HCEC 1CT (cell line): Measurements from ENCODE around the gene TMEM245.

Source experiments
- DNase-seq: peaks from one replicate; pipeline ENCODE4 v3.0.0-alpha.2; 2017

TMEM245 gene

DNA sequence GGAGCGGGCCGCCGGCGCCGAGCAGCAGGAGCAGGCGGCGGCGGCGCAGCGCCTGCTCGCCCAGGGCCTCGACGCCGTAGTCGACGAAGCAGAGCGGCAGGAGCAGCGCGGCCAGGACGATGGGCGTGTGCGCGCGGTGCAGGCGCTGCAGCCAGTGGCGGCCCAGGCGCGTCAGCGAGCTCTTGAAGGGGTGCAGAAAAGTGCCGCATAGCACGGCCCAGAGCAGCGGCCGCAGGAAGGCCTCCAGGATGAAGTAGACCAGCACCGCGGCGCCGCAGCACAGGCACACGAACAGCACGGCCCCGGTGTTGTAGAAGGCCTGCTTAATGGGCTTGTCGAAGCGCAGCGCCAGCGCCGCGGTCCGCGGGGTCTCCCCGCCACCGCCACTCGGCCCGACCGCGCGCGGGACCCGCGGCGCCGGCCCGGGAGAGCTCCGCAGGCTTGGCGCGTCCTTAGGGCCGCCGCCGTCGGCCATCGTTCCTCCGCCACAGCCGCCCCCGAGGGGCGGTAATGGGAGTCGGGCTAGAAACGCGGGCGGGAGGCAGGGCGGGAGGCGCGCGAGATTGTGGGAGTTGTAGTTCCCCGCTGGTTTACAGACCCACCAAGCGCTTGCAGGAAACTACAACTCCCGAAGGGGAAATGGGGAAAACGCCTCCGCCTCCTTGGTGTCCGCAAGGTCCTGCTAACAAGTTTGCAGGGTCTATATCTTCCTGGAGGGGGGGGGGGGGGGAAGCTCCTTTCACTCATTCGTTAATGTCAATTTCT, at the start of gene TMEM245:
Gene TMEM245 (minus strand): TSS at position 509 of the 765 bp plus-strand sequence. CDS start 34 bp downstream, at position 475.
- peak; percentile 99 for DNase-seq

DNA sequence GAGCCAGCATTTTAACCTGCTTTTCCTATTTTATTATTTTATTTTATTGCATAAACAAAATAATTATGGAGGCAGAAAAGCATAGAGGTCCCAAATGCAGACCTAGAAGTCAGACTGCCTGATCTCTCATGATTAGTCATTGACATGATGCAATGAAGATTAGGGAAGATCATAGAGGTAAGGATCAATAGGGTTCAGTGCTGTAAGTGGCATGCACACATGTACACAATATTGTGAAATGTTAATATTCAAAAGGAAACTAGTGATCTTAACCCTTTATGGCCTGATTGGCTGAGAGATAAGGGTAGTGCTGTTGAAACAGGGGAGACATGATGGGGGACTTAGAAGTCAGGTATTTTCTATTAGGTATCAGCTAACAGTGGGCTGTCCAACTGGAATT, 48.4 kb upstream of the TMEM245 start:
- no peak for DNase-seq

DNA sequence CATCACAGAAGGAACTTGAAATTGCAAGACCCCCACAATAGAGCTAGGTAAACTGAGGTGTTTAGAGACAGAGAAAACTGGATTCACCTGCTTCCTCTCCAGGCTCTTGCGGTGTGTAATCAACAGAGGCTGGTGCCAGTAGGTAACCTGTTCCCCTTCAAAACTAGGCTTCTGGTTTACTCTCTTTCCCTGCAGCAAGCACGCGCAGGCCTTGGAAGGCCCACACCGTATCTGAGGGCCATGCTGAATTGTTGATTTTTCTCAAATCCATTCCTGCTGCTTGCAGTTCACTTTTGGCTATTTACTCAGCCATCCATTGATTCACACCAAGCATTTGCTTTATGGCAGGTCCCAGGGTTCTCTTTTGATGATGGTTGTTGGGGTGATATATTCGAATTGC, 48.0 kb upstream of the TMEM245 start:
- DNase-seq, result no peak

DNA sequence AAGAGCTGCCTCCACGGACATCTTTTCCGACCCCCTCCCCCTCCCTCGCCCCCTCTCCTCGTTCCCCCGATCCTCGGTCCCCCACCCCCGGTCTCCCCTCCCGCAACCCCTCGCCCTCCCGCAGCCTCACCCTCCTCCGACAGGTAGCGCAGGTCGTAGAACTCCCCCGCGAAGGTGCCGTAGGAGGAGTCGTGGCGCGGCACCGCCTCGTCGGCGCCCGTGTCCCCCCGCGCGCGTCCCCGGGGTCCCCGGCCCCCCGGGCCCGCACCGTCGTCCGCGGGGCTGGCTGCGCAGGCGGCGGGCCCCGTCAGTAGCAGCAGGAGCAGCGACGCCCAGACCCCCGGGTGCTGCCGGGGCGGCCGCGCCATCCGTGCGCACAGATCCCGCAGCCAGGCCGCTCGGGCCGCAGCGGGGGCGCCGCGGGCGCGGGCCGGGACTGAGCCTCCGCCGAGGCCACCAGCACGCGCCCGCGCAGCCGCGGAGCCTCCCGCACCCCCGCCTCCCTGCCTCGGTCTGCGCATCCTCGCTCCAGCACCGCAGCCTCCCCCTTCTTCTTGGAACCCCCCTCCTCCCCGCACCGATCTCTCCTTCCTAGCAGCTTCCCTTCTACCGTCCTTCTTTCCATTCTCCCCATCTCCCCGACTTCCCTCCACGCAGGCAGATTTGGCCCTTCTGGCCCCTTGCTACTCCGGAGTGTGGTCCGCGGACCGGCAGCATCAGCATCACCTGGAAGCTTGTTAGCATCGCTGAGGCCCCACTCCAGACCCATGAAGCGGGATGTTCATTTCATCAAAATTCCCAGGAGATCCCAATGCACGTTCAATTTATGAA, 47.2 kb upstream of the TMEM245 start, which contains the start of gene FRRS1L:
Gene FRRS1L (minus strand): TSS at position 479 of the 831 bp plus-strand sequence. CDS start 111 bp downstream, at position 368.
- DNase-seq, result no peak

DNA sequence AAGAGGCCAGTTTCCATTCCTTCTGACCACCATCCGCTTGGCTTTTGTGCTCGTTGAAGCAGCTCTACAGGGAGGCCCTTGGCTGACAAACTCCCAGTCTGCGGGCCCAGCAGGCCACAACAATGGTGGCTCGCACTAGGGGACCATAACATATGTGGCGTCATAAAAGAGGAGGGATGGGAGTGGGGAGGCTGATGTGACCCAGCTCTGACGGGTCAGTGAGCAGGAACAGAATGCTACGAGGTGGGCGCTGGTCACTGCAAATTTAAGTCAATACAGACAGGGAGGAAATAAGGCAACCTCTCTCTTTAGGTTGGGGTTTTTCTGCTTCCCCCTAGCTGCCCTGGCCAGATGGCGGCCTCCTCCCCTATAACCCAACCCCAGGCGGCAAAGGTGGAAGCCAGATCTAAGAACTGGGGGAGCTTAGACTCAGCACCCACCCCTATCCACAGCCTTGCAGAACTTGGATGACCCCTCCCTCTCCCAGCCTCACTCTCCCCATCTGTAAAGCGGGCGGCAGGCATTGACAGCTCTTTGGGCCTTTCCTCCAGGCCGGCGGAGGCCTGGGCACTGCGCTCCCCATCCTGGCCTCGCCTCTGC, 46.5 kb upstream of the TMEM245 start:
- DNase-seq, result no peak

DNA sequence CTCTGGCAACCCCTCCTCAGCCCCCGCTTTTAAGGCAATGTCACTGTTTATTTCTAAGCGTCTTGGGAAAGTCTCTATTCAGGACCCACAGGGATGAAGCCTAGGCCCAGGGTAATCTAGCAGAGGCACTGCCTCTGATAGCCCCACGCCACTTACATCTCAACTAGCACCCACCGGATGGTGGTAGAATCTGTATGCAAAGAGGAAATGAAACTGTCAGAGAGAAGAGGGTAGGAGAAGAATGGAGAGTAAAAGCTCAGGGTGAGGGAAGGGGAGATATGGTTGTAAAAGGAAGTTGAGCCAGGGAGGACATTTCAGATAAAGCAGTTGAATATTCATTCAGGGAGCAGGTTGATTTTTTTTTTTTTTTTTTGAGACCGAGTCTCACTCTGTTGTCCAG, 44.3 kb upstream of the TMEM245 start:
- DNase-seq, result no peak

DNA sequence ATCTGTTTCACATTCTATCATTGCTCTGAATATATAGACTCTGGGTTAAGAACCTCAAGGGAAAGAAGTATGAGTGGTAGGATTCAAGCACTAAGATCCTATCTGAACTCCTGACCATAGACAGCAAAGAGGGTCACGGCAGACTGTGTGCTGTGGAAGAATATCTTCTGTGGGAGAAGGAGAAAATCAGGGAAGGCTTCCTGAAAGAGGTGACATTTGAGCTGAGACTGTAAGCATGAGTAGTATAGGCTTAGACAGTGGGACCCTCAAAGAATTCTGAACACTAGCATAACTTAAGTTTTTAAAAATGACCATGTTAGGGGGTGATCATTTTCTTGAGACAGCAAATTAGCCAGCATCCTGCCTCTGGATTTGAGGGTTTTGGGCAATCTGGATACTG, 43.4 kb upstream of the TMEM245 start:
- no peak for DNase-seq

DNA sequence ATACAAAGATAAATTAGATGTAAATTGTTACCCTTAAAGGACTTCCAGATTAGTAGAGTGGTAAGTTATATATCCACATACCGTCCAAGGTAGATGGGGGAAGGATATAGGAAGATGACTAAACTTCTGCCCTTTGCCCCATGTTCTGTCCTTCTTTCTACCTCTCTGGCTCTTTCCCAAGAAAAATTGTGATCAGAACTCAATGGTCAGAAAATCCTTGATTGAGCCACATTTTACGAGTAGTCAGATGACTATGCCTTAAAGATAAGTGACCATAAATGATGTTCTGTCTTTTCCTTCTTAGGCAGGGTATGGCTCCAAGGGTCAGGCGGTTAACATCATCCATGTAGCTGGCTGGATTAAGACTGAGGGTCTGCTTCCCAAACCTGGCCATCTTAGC, 42.9 kb upstream of the TMEM245 start:
- DNase-seq, result no peak

DNA sequence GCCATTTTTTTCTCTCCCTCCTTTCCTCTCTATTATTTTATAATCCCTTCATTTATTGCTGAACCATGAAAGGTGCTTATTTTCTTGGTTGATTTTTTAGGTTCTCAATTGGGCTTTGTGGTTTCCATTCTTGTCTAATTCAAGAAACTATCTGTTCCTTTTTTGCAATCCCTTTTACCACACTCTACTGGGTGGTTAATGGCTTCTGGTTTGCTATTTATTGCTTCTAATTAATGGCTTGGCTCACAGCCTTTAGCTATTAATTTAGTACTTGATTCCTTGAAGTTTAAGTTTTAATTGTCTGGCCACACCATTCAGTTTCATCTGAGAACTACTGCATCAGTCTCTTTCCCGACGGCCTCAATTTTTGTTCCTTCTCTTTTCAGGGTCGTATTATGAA, 41.7 kb upstream of the TMEM245 start:
- no peak for DNase-seq

DNA sequence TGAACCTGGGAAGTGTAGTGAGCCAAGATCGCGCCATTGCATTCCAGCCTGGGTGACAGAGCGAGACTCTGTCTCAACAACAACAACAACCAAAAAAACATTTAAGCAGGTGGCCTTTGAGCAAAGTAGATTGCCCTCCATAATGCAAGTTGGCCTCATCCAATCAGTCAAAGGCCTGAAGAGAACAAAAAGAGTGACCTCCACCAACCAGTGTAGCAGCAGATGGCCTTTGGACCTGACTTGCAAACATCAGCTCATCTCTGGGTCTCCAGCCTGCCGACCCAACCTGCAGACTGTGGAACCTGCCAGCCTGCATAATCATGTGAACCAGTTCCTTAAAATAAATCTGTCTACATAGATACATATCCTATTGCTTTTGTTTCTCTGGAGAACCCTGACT, 39.8 kb upstream of the TMEM245 start:
- DNase-seq, result no peak

DNA sequence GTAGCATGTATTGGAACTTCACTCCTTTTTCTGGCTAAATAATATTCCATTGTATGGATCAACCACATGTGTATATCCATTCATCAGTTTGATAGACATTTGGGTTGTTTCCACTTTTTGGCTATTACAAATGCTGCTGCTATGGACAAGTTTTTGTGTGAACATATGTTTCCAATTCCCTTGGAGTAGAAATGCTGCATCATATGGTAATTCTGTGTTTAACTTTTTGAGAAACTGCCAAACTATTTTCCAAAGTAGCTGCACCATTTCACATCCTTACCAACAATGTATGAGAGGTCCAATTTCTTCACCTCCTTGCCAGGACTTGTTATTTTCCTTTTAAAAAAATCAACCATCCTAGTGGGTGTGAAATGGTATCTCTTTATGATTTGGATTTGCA, 38.9 kb upstream of the TMEM245 start:
- DNase-seq, result no peak

DNA sequence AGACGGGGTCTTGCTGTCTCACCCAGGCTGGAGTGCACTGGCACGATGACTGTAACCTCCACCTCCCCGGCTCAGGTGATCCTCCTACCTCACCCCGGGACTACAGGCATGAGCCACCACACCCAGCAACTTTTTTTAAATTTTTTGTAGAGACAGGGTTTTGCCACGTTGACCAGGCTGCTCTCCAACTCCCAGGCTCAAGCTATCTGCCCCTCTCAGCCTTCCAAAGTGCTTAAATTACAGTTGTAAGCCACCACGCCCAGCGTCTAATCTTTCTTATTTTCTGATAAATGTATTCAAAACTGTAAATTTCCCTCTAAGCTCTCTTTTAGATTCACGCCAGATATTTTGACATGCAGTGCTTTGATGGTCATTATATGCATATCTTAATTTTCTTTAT, 37.0 kb upstream of the TMEM245 start:
- no peak for DNase-seq

DNA sequence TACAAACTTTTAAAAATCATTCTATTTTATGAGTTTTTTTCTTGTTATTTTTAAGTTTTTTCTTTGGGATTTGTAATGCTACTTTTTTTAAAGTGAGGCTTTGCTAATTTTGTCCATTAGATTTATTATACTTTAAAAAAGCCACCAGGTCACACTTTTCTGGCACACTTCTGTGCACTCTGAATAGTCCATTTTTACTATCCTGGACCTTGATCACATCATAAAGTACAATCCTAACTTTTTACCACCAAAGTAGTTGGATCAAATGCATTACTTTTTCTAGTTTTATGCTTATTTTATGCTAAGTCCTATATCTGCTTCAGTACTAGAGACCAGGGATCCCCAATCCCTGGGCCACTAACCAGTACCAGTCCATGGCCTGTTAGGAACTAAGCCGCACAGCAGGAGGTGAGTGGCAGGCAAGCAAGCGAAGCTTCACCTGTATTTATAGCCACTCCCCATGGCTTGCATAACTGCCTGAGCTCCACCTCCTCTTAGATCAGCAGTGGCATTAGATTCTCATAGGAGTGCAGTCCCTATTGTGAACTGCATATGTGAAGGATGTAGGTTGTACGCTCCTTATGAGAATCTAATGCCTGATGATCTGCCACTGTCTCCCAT, 31.3 kb upstream of the TMEM245 start:
- no peak for DNase-seq

DNA sequence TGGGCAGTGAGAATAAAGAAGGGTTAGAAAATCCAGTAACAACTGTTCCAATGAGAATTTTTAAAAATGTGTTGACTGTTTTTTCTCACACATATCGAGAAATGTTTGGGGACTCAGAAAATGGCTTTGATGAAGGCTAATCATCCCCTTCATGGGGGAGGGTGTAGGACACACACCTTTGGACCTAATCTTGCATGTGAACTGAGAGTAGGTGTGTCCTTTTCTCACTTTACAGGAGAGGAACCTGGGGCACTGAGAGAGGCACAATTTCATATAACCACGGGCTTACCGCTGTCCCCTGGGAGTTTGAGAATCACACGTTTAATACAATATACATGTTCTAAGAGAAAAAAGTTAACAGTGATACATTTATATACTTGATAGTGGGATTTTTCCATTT, 30.0 kb upstream of the TMEM245 start:
- DNase-seq, result no peak

DNA sequence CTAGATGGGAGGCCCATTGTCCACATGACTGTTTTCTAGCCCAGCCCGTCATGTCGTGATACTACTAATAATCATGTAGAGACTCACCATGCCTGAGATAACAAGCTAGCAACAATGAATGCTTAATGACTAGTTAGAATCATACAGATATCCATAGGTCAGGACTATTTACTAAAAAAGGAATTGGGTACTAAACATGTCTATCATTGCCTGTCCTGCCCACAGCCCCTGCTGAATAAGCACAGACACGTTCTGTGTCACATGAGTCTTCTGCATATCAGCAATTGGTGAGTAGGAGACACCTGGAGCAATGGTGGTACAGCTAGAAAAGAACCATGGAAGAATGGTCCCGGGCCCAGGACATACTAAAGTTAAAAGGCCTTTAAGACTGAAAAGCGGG, 29.3 kb upstream of the TMEM245 start:
- no peak for DNase-seq

DNA sequence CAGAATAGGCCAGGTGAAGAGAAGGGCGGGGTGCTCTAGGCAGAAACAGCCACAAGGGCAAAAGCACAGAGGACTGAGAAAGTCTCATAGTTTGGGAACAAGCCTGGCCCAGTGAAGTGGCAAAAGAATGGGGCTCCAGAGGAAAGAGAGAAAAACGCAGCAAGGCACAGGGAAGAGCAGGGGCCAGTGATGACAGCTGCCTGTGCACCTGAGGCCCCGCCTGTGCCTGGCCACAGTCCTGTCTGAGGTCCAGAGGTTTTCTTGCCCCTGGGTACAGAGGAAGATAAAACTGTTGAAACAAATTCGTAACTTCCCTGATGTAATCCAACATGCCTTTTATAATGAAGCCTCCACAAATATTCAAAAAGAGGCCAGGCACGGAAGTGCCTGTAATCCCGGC, 25.3 kb upstream of the TMEM245 start:
- no peak for DNase-seq

DNA sequence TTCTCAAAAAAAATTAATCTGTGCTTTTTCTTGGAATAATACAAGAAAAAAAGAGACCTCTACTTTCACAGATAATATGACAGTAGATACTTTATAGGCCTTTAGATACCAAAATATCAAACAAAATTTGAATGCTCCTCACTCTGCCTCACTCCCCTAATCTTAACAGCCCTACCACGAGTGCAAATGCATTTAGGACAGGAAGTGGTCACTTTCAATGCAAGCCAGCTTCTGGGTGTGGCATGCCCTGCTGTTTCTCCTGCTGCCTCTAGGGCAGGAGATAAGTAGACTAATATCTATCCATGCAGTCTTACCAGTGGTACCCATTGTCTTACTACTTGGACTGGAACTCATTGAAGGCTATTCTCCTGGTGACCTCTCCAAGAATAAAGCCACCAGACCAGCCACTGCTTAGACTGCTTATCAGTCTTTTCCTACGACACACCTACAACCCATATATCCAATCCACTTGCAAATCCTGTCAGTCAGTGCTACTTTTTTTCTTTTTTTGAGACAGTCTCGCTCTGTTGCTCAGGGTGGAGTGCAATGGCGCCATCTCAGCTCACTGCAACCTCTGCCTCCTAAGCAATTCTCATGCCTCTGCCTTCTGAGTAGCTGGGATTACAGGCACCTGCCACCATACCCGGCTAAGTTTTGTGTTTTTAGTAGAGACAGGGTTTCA, 24.3 kb upstream of the TMEM245 start:
- DNase-seq, result peak; percentile 70

DNA sequence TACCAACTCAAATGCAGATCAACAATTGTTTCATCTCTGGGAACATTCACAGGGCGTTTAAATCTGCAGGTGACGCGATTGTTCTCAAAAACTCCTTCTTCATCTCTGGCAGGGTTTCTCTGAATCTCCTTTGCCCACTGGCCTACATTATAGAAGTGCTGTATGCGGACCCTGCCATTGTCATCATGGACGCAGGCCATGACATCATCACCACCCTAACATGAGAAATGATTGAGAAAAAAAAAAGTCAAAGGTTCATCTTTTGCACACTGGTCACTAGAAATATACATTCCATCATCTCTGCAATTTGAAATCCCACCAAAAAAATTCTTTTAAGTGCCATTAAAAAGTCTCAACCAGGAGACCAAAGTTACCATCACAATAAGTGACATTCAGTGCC, 21.6 kb upstream of the TMEM245 start:
- DNase-seq, result no peak

DNA sequence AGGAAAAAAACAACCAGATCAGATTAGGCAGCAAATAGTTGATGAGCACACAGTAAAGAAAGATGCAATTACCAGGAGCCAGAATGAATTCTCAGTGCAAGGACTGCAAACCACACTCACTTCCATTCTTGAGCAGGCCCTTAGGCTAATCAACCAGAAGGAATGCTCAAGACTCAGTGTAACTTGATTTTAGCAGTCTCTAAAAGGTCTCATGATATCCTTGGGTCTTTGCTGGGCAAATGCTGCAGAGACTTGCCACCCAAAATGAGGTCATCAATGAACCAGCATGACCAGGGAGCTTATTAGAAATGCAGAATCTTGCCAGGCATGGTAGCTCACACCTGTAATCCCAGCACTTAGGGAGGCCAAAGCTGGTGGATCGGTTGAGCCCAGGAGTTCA, 20.1 kb upstream of the TMEM245 start:
- no peak for DNase-seq

DNA sequence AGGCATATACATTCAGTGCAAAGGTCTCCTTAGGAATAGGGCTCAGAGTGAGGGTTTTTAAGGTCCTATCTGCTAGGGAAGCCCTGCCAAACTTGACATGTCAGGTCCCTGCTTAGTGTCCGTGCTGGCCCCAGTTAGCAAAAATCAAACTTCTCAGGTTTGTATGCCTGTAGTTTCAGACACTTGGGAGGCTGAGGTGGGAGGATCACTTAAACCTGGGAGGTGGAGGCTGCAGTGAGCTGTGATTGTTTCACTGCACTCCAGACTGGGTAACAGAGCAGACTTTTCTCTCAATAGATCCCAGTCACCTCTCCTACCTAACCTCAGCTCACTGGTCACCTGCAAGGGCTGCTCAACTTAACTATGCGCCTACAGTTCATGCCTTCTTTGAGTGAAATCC, 18.7 kb upstream of the TMEM245 start:
- no peak for DNase-seq

DNA sequence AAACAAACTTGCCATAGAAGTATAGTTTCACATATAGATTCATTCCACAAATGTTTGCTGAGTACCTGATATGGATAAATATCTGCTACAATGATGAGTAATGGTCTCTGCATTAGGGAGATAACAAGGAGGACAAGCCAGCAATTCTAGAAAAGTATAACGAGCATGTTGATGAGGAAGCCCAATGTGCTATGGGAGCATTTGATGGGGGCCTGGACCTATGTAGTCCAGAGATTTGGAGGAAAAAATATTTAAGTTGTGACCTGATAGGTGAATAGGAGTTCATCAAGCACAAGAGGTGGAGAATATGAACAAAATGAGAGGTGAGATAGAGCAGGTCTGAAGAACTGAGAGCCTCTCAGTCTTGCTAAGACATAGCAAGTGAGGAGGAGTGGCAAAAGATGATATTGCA, 14.4 kb upstream of the TMEM245 start:
- no peak for DNase-seq

DNA sequence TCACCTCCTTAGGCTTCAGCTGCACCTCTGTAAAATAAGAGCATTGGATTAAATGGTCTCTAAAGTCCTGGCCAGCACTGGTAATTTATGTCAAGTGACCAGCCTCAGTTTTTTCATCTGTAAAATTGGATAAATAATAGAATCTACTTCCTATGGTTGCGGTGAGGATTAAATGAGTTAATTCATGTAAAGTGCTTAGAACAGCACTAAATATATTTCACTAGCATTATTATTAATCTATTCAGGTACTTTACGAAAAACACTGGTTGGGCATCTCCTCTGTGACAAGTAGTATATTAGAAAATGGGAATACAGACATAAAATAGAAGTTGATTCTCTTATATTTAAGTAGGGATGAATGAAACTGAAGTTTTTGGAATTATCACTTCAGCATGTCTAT, 13.8 kb upstream of the TMEM245 start:
- no peak for DNase-seq

DNA sequence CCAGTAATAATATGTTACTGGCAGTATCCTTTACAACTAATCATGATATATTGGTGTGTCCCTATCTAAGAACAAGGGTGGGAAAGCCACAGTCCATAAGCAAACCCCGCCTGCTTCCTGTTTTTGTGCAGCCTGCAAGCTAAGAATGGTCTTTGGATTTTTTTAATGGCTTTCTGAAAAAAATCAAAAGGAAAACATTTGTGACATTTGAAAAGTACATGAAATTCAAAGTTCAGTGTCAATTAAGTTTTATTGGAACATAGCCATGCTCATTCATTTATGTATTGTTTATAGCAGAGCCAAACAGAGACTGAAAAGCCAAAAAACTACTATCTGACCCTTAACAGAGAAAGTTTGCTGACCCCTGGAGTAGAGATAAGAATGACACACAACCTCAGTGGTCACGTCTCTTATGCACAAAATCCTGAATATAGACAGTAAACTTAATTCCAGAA, 12.8 kb upstream of the TMEM245 start:
- DNase-seq, result no peak
